Large intestine (tissue), 3 donors: ENCODE results near the gene MYCL. TPM values are rescaled to one million over a fixed set of nuclear protein-coding genes. Genes with fewer than 3 reads are reported as not detected.

Experiments used
- DNase-seq, 2 donors: peaks; one replicate each; pipeline versions ENCODE4 v3.0.0 to v3.0.0-alpha.2; 2013
- H3K27ac ChIP-seq: one replicate; pipeline ENCODE4 v1.5.1; 2013; ENCODE audit warnings: low read length
- H3K27me3 ChIP-seq: 2 replicates; pipeline ENCODE4 v1.6.1; 2013; ENCODE audit warnings: low read length; ENCODE audit not compliant: control insufficient read depth, insufficient read depth
- H3K36me3 ChIP-seq: 2 replicates; pipeline ENCODE4 v1.6.1; 2013; ENCODE audit warnings: low read length; ENCODE audit not compliant: control insufficient read depth, insufficient read depth
- H3K4me1 ChIP-seq: one replicate; pipeline ENCODE4 v1.6.1; 2013; ENCODE audit warnings: low read length; ENCODE audit not compliant: control insufficient read depth, insufficient read depth
- H3K4me3 ChIP-seq: one replicate; pipeline ENCODE4 v1.5.1; 2013; ENCODE audit warnings: low read length
- H3K9me3 ChIP-seq: one replicate; pipeline ENCODE4 v1.6.1; 2013; ENCODE audit warnings: mild to moderate bottlenecking, low read depth, low read length, moderate library complexity; ENCODE audit not compliant: control insufficient read depth
- WGBS: methylation state at CpG from one replicate; pipeline ENCODE4 v1.1.5; 2013; ENCODE audit warnings: low lambda C conversion rate; ENCODE audit not compliant: insufficient coverage; 5-methylcytosine and 5-hydroxymethylcytosine counted together
- polyA plus RNA-seq: library from polyadenylated mRNA; unstranded; fragments of 120-200 nt; gene quantifications from one replicate; pipeline ENCODE4 v1.2.1, GENCODE V29; 2013

Gene MYCL
- polyA plus RNA-seq, 1 donor: 8.5 TPM

GRCh38 chr1:39900662-39901463 lies 854 bp downstream of the MYCL start:
- no peaks in the 10 kb centered on the region for H3K36me3 ChIP-seq
- H3K9me3 ChIP-seq: no peaks in the 10 kb centered on the region
- no CpG with 5 or more reads among the region's 64 CpGs for WGBS
- H3K27ac ChIP-seq: peak overlapping the region; percentile 38
- DNase-seq: peak in 1 of 2 donors; percentile 20
- peaks cover 16% of the 10 kb centered on the region for H3K27me3 ChIP-seq
- H3K4me3 ChIP-seq: peak overlapping the region; percentile 72
- peaks cover 12% of the 10 kb centered on the region for H3K4me1 ChIP-seq

DNA sequence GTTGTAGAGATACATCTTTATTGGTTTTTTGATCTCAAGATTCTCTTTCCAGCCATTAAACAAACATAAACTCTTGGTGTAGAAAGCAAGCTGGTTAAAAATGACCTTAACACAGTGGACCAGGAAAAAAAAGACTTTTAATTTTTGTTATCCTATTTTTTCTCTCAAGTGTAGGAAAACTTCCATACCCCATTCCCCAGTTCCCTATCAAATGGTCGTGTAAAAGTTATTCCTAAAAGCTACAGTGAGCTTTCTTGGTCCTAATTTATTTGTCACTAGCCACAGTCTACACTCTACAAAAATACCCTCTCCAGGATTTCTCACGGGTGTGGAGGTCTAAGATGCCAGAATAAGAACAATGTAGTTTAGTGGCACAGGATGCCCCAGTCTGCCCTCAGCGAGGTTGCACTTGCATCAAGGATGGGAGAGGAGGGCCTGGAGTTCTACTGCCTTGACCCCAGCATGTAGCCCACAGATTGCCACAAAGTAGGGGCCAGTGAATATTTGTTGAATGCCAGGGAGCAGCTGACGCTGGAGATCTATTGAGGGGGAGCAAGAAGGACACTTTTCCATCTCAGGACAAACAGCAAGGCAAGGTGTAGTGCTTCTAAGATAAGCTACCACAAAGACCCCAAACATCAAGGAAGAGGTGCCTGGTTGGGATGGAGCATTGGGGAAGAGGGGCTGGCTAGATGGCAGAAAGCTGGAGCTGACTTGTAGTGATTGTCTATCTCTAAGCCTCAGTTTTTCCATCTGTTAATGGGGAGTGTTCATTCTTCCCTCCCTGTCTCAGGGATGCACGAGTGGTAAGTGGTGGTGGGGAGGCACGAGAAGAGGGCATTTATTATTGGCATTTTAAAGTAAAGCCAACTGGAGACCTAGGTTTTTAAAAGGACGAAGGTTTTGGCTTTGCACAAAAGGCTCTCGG lies 1.8 kb downstream of the MYCL start:
- Histone ChIP-seq H3K27me3 (peaks cover 16% of the 10 kb centered on the region), H3K27ac (no peak overlapping the region), H3K36me3 (no peaks in the 10 kb centered on the region), H3K4me1 (peaks cover 12% of the 10 kb centered on the region), H3K9me3 (no peaks in the 10 kb centered on the region), H3K4me3 (peak overlapping the region; percentile 72)
- WGBS: no CpG with 5 or more reads among the region's 8 CpGs
- DNase-seq: peak in 1 of 2 donors; percentile 1

DNA sequence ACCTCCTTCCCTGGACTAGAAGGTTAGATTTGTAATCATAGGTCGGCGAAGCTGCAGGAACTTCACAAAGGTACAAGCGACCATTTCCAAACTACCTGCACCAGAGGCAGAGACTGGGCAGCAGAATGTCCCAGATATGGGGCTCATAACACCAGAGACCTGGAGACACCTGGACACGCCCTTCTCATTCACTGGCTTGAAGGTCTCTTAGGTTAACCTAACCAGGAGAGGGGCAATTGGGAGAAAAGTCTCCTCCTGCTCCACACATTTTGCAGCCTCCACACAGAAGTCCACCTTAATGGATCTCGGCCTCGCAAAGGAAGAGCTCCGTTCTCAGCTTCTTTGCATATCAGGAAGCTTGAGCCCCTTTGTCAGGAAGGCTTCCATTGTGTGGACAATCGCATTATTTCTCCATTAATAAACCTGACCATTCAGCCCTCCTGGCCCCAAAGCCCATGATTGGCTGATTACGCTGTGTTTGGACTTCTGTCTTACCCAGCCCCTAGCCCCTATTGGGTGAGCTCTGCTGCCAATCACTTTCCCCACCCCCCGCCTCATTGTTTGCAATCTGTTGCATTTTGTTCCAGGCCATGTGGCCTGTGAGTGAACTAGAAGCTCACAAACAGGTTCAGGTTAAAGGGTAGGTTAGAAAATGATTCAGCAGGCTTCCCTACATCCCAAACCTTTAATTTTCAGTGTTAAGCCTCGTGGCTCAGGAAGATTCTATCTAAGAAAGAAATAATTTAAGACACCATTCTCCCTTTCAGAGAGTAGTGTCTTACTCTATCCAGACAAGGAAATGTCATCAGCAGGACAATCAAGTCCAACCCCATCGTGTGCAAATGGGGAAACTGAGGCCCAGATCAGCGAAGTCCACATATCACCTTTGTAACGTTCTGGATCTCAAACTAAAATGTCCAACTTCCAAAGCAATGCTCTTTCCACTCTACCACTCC lies 2.8 kb downstream of the MYCL start:
- H3K27ac ChIP-seq: peak overlapping the region; percentile 18
- H3K27me3 ChIP-seq: peaks cover 16% of the 10 kb centered on the region
- no peak overlapping the region for H3K4me3 ChIP-seq
- H3K36me3 ChIP-seq: no peaks in the 10 kb centered on the region
- H3K9me3 ChIP-seq: no peaks in the 10 kb centered on the region
- WGBS: no CpG with 5 or more reads among the region's 14 CpGs
- peaks cover 12% of the 10 kb centered on the region for H3K4me1 ChIP-seq
- DNase-seq: peak; percentile 71 to 84

DNA sequence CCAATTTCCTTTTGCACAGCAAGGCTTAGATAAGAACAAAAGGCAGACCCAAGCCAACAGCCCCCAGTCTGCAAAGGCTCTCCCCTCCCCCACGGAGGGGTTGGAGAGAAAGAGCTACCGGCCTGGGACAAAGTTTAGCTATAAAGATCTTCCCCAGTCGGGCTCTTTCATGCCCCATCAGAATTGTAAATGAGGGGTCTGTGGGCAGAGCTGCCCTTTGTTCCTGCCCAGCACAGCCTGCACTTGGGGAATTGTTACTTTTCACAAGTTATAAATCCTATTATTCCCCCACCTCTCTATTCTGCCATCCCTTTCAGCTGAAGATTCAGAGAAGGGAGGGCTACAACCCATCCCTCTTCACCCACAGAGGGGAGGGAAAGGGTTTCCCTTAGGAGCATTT lies 3.5 kb downstream of the MYCL start:
- H3K4me1 ChIP-seq: peaks cover 12% of the 10 kb centered on the region
- H3K36me3 ChIP-seq: no peaks in the 10 kb centered on the region
- peaks cover 15% of the 10 kb centered on the region for H3K27me3 ChIP-seq
- H3K27ac ChIP-seq: no peak overlapping the region
- H3K9me3 ChIP-seq: no peaks in the 10 kb centered on the region
- DNase-seq: no peak
- no peak overlapping the region for H3K4me3 ChIP-seq
- no CpG with 5 or more reads among the region's 3 CpGs for WGBS

DNA sequence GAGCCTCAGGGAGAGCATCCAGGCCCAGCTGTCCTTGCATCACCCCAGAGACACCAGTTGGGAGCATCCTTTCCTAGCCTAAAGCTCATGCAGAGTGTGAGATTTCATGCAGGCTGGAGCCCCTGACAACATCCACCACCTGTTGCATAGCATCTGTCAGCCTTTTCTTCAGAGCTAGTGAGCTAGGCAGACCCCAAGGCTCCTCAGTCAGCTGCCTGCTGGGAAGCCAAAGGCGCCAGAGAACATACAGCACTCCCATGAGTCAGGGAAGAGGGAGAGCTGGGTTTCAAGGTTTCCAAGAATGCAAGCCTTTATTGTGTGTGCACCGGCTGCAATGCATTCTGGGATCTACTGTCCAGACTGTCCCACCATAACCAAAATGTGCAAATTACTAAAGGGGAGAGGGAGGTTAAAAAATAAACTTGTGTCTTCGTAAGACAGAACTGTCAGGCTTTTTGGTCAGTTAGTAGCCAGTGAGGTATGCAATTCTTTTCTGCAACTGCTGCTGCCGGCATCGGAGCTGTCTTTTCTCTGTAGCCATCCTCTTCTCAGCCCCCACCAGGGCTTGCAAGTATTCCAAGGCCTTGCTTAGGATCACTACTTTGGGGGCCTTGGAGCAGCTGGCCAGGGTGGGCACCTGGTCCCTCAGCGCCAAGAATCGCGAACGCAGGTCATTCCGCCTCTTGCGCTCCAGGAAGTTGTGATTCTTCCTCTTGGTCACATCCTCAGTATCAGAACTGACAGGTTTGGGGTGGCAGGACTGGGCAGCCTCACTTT lies 4.6 kb downstream of the MYCL start:
- Histone ChIP-seq H3K27ac (no peak overlapping the region), H3K4me1 (peaks cover 12% of the 10 kb centered on the region), H3K9me3 (no peaks in the 10 kb centered on the region), H3K36me3 (no peaks in the 10 kb centered on the region), H3K27me3 (peaks cover 11% of the 10 kb centered on the region), H3K4me3 (no peak overlapping the region)
- DNase-seq: no peak
- WGBS: no CpG with 5 or more reads among the region's 11 CpGs

- Histone ChIP-seq H3K27ac (no peak overlapping the region), H3K4me3 (no peak overlapping the region), H3K4me1 (peaks cover 12% of the 10 kb centered on the region), H3K36me3 (no peaks in the 10 kb centered on the region), H3K27me3 (peaks cover 11% of the 10 kb centered on the region), H3K9me3 (no peaks in the 10 kb centered on the region)
- 100% methylated on average over 1 of the region's 5 CpGs for WGBS
- DNase-seq: no peak
Measured at GRCh38 chr1:39895731-39896480, 5.8 kb downstream of the MYCL start.

DNA sequence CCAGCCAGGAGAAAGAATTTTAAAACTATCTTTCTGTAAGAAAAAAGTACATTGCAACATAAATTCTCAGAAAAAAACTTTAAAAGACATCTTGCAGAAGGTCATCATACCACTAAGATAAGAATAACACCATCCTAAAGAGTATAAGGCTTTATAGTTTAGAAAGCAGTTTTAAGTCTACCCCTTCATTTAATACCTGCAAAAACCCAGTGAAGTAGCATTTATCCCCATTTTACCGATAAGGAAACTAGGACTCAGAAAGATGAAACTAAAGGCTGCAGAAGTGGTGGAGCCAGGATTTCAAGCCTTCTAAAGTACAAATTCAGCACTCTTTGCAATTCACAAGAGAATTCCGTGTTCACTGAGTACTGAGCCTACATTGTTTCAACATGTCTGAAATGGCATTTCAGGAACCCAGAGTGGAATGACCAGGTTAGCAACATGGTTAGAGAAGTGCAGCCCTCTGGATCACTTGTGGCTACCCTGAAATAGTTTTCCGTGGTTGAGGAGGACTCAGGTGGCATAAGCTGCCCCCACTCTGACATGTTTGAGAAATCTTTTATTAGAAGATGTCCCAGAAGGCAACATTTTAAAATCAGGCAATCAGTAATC lies 6.7 kb downstream of the MYCL start:
- H3K36me3 ChIP-seq: no peaks in the 10 kb centered on the region
- H3K27me3 ChIP-seq: peaks cover 3% of the 10 kb centered on the region
- H3K4me3 ChIP-seq: no peak overlapping the region
- no peaks in the 10 kb centered on the region for H3K9me3 ChIP-seq
- H3K4me1 ChIP-seq: peaks cover 12% of the 10 kb centered on the region
- WGBS: 100% methylated on average over 1 of the region's 3 CpGs
- H3K27ac ChIP-seq: no peak overlapping the region
- DNase-seq: no peak

DNA sequence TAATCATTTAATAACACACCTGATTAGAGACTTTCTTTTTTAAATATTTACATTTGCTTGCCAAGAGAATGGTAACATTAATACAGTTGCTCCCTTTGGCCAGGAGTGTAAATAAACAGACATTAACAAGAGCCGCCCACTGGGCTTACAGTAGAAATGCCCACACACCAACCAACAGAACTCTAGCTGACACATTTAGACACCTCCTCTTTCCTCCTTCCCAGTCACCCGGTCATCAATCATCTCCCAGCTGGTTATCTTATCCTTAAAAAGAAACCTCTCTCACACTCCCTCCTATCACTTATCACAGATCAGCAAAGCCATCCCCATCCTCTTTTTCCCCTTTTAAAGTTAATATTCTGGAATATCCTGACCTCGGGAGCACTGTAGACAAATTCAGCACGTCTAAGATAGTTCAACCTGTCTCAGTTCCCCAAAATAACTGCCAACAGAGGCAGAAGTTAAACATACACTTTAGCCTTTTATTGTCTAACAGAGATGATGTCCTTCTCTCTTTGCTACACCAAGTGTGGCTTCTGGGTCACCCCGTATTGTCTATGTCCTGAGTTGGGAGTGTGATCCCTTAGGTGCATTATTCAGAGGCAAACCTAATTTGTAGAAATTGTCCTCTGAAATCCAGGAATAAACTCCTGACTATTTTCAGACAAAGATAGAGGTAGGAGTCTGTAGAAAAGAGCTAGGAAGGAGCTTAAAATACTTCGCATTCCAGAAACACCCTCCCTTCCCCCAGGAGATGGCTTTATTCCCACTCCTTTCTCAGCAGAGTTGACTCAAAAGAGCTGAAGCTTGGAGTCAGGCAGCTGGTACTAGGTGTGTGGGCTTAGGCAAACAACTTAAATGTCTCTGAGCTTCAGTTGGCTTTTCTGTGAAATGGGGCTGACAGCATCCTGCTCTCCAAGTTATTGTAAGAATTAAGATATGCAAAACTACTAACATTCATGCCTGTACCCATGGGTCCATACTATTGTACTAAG lies 8.8 kb downstream of the MYCL start:
- Histone ChIP-seq H3K4me3 (no peak overlapping the region), H3K9me3 (no peaks in the 10 kb centered on the region), H3K4me1 (no peaks in the 10 kb centered on the region), H3K27ac (no peak overlapping the region), H3K27me3 (no peaks in the 10 kb centered on the region), H3K36me3 (no peaks in the 10 kb centered on the region)
- DNase-seq: peak in 1 of 2 donors; percentile 31
- WGBS: no CpG with 5 or more reads among the region's 6 CpGs
